Activated CD8-positive, alpha-beta memory T cell treated with anti-CD3 and anti-CD28 coated beads, Interleukin-2, amount 10 ng/mL, durations not matched to agents 7 days and 5 days (primary cell): ENCODE results near the gene SERPINE2. TPM values are rescaled to one million over a fixed set of nuclear protein-coding genes. Genes with fewer than 3 reads are reported as not detected.
"Not testable (repeated sequence)": the region's sequence is repeated elsewhere in the genome, so short reads cannot be mapped to it uniquely, and the experiment has no call there.

Experiments used
- ATAC-seq: fragments of 150-1000 bp; cut with Tn5 transposase; one replicate; pipeline ENCODE4 v1.10.0; 2021; ENCODE audit warnings: moderate library complexity
- CTCF ChIA-PET: fragments of 350-600 bp; sonication (Branson Sonifier 250); formaldehyde crosslinking; loops from one replicate; lab custom pipeline; 2021; ENCODE audit warnings: antibody characterized with exemption; lab: Charles Lee
- DNase-seq: peaks from one replicate; pipeline ENCODE4 v3.0.0-alpha.2; 2020
- H3K27ac Mint-ChIP-seq: one replicate; pipeline ENCODE4 v1.8.0; 2021; ENCODE audit warnings: mild to moderate bottlenecking, mixed read lengths
- H3K27me3 Mint-ChIP-seq: one replicate; pipeline ENCODE4 v1.8.0; 2021; ENCODE audit warnings: mixed read lengths
- H3K36me3 Mint-ChIP-seq: one replicate; pipeline ENCODE4 v1.8.0; 2021; ENCODE audit warnings: mild to moderate bottlenecking, mixed read lengths
- H3K4me1 Mint-ChIP-seq: one replicate; pipeline ENCODE4 v1.8.0; 2021; ENCODE audit warnings: mixed read lengths
- H3K4me3 Mint-ChIP-seq: one replicate; pipeline ENCODE4 v1.8.0; 2021; ENCODE audit warnings: mild to moderate bottlenecking, moderate library complexity, mixed read lengths
- H3K9me3 Mint-ChIP-seq: one replicate; pipeline ENCODE4 v1.8.0; 2022; ENCODE audit warnings: low read depth, mixed read lengths
- total RNA-seq, 2 experiments: library from RNA; stranded (reverse); gene quantifications; one replicate each; pipeline ENCODE4 v1.2.3, GENCODE V29; 2021

Gene SERPINE2
- total RNA-seq, 2 experiments from 2014 or later, result 1.9 to 8.2 TPM

DNA sequence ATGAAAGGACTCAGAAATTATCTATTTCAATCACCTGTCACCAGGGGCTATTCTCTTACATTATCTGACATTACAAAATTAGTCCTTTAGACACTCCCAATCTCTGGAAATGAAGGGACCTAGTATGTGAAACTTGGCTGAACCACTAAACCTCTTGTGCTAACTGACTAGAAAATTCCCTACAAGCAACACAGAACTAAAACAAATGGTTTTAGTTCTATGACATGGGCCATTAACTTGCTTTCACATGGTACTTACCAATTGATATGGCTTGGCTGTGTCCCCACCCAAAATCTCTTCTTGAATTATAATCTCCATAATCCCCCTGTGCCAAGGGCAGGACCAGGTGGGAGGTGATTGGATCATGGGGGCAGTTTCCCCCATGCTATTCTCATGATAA lies 16.6 kb downstream of the SERPINE2 start:
- Mint-ChIP-seq H3K4me1 (peaks cover 25% of the 10 kb centered on the region), H3K27me3 (no peaks in the 10 kb centered on the region), H3K36me3 (peaks cover 7% of the 10 kb centered on the region), H3K27ac (no peak overlapping the region), H3K4me3 (no peak overlapping the region), H3K9me3 (no peaks in the 10 kb centered on the region)
- ATAC-seq (no peak), DNase-seq (no peak)
- CTCF ChIA-PET, result no interaction called here

DNA sequence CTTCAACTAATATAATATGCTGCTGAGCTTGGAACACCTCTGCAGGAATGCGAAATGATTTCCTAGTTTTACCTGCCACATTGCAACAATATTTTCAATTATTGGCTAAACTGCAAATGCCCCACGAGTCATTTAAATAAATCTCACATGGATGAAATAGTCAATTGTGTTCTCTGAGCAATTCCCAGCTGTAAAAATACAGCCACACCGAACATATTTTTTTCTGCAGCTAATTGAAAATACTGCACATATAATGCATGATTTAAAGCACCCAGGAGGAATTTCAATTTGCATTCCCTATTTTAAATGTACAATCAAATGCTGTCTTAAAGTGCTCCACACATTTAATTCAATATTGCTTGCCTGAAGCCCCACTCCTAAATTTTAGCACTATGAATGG lies 18.6 kb downstream of the SERPINE2 start:
- Mint-ChIP-seq H3K27ac (no peak overlapping the region), H3K4me1 (peaks cover 12% of the 10 kb centered on the region), H3K9me3 (no peaks in the 10 kb centered on the region), H3K27me3 (no peaks in the 10 kb centered on the region), H3K36me3 (no peaks in the 10 kb centered on the region), H3K4me3 (no peak overlapping the region)
- DNase-seq, result no peak
- ATAC-seq, result no peak
- CTCF ChIA-PET, result no interaction called here

DNA sequence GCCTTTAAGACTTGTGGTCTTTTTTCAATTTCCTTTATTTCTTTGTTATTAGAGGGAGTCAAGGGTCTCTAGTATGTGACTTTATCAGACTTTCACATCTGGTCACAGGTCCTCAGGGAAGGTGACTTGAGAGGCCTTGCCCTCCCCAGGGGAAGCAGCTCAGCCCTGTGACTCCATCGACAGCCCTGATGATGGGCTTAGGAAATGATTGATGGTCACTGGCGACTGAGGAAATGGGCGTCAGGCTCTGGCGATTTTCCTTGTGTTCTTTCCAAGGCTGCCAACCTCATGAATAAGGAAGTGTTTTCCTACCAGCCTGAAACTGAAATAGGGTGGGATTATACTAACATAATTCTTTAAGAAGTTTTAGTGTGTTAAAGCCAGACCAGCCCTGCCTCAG lies 21.1 kb downstream of the SERPINE2 start:
- Mint-ChIP-seq H3K9me3 (no peaks in the 10 kb centered on the region), H3K4me1 (peaks cover 3% of the 10 kb centered on the region), H3K27ac (no peak overlapping the region), H3K27me3 (no peaks in the 10 kb centered on the region), H3K36me3 (no peaks in the 10 kb centered on the region), H3K4me3 (no peak overlapping the region)
- CTCF ChIA-PET, result interaction anchor here (1.5 kb wide), 1 partner anchor 24 kb away, joined by 10 read pairs; no protein-coding TSS in a partner anchor
- ATAC-seq (no peak), DNase-seq (no peak)

DNA sequence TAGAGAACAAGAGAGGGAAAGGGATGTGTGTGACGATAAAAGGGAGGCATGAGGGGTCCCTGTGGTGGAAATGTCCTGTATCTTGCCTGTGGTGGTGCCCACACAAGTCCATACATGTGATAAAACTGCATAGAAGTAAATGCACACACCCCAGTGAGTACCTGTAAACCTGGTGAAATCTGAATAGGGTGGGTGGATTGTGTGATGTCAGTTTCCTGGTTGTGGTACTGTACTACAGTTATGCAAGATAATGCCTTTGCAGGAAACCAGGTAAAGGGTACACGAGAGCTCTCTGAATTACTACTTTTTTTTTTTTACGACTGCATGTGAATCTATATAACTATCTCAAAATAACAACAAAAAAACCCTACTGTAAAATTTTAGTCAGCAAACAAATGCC lies 22.1 kb downstream of the SERPINE2 start:
- CTCF ChIA-PET, result interaction anchor here (1.5 kb wide), 1 partner anchor 23 kb away, joined by 10 read pairs; no protein-coding TSS in a partner anchor
- H3K36me3 Mint-ChIP-seq, result no peaks in the 10 kb centered on the region
- no peak overlapping the region for H3K4me3 Mint-ChIP-seq
- H3K4me1 Mint-ChIP-seq, result peaks cover 3% of the 10 kb centered on the region
- no peaks in the 10 kb centered on the region for H3K9me3 Mint-ChIP-seq
- no peaks in the 10 kb centered on the region for H3K27me3 Mint-ChIP-seq
- DNase-seq (no peak), ATAC-seq (no peak)
- no peak overlapping the region for H3K27ac Mint-ChIP-seq

DNA sequence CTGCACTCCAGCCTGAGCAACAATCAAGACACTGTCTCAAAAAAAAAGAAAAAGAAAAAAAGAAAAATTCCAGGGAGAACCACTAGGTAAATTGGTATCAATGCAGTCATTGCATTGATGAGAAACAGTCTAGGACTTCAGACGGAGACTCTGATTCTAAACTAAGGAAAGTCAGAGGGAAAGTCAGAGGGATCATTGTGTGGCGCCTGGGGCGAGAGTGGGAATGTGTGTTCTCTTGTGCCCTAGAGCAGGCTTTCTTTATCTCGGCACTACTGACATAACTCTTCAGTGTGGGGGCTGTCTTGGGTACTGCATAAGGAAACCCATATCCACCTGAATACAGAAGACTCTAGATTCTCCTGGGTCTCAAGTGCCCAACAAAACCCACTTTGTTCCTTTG lies 24.8 kb downstream of the SERPINE2 start:
- H3K9me3 Mint-ChIP-seq, result no peaks in the 10 kb centered on the region
- H3K27ac Mint-ChIP-seq, result no peak overlapping the region
- H3K27me3 Mint-ChIP-seq, result no peaks in the 10 kb centered on the region

DNA sequence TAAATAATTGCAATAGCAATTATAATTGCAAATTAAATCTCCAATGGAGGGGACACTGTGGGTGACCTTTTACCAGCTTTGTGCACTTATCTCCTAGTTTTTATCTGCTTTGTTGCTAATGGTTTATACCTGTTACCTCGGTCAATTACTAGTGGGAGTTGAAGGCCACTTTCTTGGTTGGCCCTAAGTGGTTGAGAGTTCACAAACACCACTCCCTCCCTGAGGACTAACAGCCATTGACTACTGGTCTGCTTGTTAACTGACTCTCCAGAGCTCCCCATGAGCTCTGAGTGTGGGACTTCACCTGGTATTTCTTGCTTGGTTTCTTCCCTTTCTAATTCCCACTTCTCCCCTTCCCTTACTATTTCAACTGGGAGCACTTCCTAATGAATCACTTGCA lies 27.2 kb downstream of the SERPINE2 start:
- CTCF ChIA-PET, result interaction anchor here (0.7 kb wide), 1 partner anchor 543 kb away, joined by 4 read pairs; no protein-coding TSS in a partner anchor
- no peak overlapping the region for H3K4me3 Mint-ChIP-seq
- H3K27me3 Mint-ChIP-seq, result no peaks in the 10 kb centered on the region

More for the DNA sequence above, 24.8 kb downstream of the SERPINE2 start:
- no peak for DNase-seq
- no peaks in the 10 kb centered on the region for H3K36me3 Mint-ChIP-seq
- ATAC-seq, result no peak
- peaks cover 8% of the 10 kb centered on the region for H3K4me1 Mint-ChIP-seq
- CTCF ChIA-PET, result no interaction called here
- H3K4me3 Mint-ChIP-seq, result no peak overlapping the region

DNA sequence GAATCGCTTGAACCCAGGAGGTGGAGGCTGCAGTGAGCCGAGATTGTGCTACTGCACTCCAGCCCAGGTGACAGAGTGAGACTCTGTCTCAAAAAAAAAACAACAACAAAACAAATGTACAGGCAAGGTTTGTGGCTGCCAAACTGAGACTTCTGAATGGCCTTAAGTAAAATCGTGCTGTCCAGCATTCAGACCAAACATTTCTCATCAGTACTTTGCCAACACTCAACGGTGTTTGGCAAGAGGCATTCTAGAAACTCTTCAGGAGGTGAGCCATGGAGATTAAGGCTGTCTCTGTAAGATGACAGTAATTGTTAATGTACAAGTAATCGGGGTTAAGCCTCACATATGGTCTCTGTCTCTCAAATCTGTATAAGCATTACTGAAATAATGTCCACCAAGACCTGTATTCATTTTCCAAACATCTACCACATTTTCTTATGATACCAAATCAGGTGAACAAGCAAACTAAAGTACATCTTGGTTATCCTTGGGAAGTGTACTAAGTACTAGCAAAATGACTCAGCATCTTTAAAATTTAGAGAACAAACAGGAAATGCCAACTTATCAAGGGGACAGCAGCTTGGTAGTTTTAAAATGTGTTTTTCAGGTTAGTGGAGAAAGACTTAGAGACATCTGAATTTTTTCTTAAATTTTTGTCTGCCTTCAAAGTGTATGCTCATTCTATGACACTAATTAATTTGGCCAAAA lies 29.3 kb downstream of the SERPINE2 start:
- Mint-ChIP-seq H3K4me1 (peaks cover 5% of the 10 kb centered on the region), H3K36me3 (no peaks in the 10 kb centered on the region), H3K9me3 (no peaks in the 10 kb centered on the region), H3K27ac (no peak overlapping the region), H3K27me3 (no peaks in the 10 kb centered on the region), H3K4me3 (no peak overlapping the region)
- CTCF ChIA-PET, result interaction anchor here (1.2 kb wide), 1 partner anchor 16 kb away, joined by 3 read pairs; no protein-coding TSS in a partner anchor
- no peak for ATAC-seq
- DNase-seq, result no peak

More for the DNA sequence above, 27.2 kb downstream of the SERPINE2 start:
- no peak for DNase-seq
- Mint-ChIP-seq H3K9me3 (no peaks in the 10 kb centered on the region), H3K4me1 (peaks cover 5% of the 10 kb centered on the region), H3K27ac (no peak overlapping the region), H3K36me3 (no peaks in the 10 kb centered on the region)
- ATAC-seq, result no peak

DNA sequence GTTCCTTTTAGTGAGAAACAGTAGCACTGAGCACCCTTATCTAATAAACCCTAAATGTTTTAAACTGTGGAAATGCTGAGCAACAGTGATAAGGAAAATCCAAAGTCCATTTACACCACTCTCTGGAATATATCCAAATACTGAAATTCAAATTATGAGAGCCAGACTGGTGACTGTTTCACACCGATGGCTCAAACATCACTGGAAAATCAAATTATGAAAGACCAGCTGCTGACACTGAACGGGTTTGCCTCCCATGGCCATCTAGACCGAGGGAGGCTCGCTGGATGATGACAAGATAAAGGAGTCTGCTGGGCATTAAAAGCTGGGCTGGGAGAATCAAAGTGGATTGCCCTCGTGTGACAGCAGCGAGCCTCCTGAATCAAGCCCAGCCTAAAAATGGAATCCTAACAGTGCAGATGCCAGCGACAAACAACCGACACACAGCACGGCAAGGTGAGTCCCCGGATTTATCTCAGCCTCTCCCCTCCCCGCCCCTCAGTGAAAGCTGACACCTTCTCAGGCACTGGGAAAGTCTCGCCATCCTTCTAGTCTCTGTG lies 30.3 kb downstream of the SERPINE2 start:
- H3K36me3 Mint-ChIP-seq, result no peaks in the 10 kb centered on the region
- no peaks in the 10 kb centered on the region for H3K9me3 Mint-ChIP-seq
- no peak for ATAC-seq
- DNase-seq, result no peak
- no peak overlapping the region for H3K4me3 Mint-ChIP-seq
- peaks cover 5% of the 10 kb centered on the region for H3K4me1 Mint-ChIP-seq
- no peaks in the 10 kb centered on the region for H3K27me3 Mint-ChIP-seq
- no peak overlapping the region for H3K27ac Mint-ChIP-seq
- CTCF ChIA-PET, result interaction anchor here (0.8 kb wide), 1 partner anchor 15 kb away, joined by 3 read pairs; no protein-coding TSS in a partner anchor

DNA sequence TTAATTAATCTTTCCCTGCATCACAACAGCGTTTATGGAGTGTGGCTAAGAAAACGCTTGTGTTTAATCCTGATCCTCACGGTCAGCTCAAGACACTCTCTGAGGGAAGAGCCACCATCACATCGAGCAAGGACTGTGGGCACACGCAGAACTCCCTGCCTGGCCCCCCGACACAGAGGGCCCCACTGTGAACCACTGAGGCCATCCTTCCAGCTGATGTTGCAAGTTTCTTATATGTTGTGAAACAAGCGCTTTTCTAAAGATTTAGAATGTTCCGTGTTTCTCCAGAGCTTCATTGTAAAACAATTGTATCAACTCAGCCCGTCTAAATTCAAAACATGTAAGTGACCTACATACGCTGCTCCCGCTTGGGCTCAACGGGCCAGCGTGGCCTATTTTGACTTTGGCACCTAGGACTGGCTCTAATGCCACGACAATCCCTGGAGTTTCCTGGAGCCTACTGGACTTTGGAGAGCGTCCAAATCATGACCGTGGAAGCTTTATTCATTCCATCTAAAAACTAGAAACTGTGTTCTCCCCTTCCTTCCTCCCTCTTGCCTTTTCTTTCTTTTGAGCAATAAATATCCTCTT lies 34.9 kb downstream of the SERPINE2 start:
- ATAC-seq, result no peak
- Mint-ChIP-seq H3K4me3 (no peak overlapping the region), H3K27me3 (no peaks in the 10 kb centered on the region), H3K4me1 (no peaks in the 10 kb centered on the region), H3K9me3 (no peaks in the 10 kb centered on the region), H3K36me3 (no peaks in the 10 kb centered on the region), H3K27ac (no peak overlapping the region)
- no peak for DNase-seq
- CTCF ChIA-PET, result interaction anchor here (1.0 to 3.5 kb wide), 2 partner anchors 10 to 646 kb away, joined by 3 to 17 read pairs; no protein-coding TSS in a partner anchor

DNA sequence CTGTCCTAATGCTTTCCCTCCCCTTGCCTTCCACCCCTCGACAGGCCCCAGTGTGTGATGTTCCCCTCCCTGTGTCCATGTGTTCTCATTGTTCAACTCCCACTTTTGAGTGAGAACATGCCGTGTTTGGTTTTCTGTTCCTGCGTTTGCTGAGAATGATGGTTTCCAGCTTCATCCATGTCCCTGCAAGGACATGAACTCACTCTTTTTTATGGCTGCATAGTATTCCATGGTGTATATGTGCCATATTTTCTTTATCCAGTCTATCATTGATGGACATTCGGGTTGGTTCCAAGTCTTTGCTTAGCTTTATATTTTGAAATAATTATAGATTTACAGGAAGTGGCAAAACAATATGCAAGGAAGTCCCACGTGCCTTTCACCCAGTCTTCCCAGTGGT lies 38.4 kb downstream of the SERPINE2 start:
- not testable (repeated sequence) for ATAC-seq, H3K4me3 Mint-ChIP-seq, H3K4me1 Mint-ChIP-seq, DNase-seq, H3K27me3 Mint-ChIP-seq, H3K27ac Mint-ChIP-seq, H3K9me3 Mint-ChIP-seq, H3K36me3 Mint-ChIP-seq
- CTCF ChIA-PET, result interaction anchor here (1.0 kb wide), 1 partner anchor 284 kb away, joined by 5 read pairs; no protein-coding TSS in a partner anchor

DNA sequence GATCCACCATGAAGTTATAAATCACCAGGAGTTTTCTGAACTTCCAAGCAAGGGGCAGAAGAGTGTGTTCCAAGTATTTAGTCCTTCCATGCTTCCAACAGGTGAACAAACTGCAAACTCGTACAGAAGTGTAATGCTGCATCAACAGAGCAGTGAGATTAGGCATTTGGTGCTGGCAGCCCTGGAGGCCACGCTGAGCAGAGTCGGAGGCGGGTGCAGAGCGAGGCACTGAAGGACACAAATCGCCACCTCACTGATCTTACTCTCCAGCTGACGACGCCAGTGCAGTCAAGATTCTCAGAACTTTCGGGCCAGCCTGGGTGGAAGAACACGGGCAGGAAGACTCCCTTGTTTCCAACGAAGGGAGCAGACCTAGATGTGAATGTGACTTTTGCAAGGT lies 39.2 kb downstream of the SERPINE2 start:
- Mint-ChIP-seq H3K9me3 (no peaks in the 10 kb centered on the region), H3K27me3 (no peaks in the 10 kb centered on the region), H3K36me3 (no peaks in the 10 kb centered on the region), H3K4me3 (no peak overlapping the region), H3K27ac (no peak overlapping the region), H3K4me1 (peaks cover 9% of the 10 kb centered on the region)
- DNase-seq (no peak), ATAC-seq (no peak)
- CTCF ChIA-PET, result no interaction called here

DNA sequence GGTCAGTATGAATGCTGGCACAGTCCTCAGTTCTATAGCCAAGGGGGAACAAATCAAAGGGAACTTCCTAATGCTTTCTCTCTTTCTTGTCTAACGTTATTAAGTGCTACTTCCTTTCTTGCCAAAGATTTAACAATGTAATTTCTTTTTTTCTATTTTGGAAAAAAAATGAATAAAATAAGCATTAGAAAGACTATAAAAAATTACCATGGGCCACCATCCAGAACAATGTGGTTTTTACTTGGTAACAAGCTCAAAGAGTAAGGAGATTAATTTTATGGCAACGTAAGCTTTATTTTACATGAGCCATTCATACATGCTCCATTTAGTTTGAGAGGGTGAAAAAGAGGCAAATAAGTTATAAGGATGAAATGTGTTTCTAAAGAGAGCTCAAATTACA lies 40.1 kb downstream of the SERPINE2 start:
- no peak overlapping the region for H3K4me3 Mint-ChIP-seq
- no peaks in the 10 kb centered on the region for H3K27me3 Mint-ChIP-seq
- ATAC-seq, result no peak
- H3K36me3 Mint-ChIP-seq, result no peaks in the 10 kb centered on the region
- CTCF ChIA-PET, result no interaction called here
- H3K9me3 Mint-ChIP-seq, result no peaks in the 10 kb centered on the region
- no peak for DNase-seq
- H3K4me1 Mint-ChIP-seq, result peaks cover 11% of the 10 kb centered on the region
- no peak overlapping the region for H3K27ac Mint-ChIP-seq

DNA sequence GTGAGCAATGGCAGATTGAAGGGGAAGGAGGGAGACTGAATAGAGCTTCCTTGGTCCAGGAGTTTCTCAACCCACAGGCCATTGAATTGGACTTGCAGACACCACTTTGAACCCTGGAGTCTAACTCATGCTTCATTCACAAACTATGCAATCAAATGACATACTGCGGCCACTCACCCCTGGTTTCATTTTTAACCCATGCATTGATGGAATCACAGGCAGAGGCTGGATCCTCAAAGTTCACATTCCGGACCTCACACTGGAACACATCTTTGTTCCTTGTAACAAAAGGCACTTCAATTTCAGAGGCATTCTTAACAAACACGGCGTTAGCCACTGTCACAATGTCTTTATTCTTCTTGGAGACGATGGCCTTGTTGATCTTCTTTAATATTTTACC lies 41.1 kb downstream of the SERPINE2 start:
- Mint-ChIP-seq H3K36me3 (no peaks in the 10 kb centered on the region), H3K27me3 (no peaks in the 10 kb centered on the region), H3K4me1 (peaks cover 11% of the 10 kb centered on the region), H3K4me3 (no peak overlapping the region), H3K9me3 (no peaks in the 10 kb centered on the region), H3K27ac (no peak overlapping the region)
- CTCF ChIA-PET, result no interaction called here
- DNase-seq (no peak), ATAC-seq (no peak)
